ENCODE results near the gene PER2.

Gene PER2

GRCh38 chr2:238220274-238220891 is 68.0 kb downstream of the PER2 start:
- in situ Hi-C loops (cut with MboI; ENCODE audit: low pct_unique_long_range_greater_than_20kb, low sequenced_read_pairs), result no loop called here
- no peak for DNase-seq

DNA sequence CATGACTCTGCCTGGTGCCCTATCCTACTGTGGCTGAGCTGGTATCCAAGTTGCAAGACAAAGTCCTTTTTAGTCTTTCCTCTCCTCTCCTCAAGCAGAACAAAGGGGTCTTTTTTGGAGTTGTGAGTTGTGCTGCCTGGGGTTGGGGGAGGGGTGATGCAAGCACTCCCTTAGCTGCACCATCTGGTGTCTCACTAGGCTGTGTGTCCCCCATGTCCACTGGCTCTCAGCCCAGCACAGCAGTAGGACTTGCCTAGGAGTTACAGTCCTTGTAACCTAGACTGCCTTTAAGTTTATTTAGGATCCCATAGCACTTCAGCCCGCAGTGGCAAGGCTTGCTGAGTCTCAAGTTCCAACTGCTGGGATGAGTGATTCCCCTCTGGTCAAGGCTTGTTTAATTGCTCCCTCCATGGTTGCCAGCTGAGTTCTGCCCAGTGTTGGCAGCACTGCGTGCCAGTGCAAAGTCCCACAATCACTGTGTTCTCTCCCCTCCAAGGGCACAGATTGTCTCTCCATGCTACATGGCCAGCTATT is 71.7 kb downstream of the PER2 start:
- in situ Hi-C loops (cut with MboI; ENCODE audit: low pct_unique_long_range_greater_than_20kb, low sequenced_read_pairs), result no loop called here
- DNase-seq, result no peak

DNA sequence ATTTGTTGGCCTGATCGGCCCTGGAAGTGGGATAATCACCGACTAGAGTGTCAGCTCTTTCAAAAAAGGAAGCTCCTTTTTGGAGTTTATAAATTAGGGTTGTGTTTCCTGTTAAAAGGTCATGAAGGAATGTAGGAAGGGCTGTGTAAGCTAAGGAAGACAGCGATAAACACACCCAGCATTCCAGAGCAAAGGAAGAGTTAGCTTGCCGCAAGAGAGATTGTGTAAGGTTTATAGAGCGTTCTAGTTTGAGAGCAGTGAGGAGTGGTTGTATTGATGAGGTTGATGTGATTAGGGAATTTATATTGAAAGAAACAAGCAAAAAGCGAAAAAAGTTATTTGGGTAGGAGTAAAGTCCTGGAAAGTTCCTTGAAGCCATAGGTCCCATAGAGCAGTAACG is 81.4 kb downstream of the PER2 start:
- in situ Hi-C loops (cut with MboI; ENCODE audit: low pct_unique_long_range_greater_than_20kb, low sequenced_read_pairs), result no loop called here
- DNase-seq, result no peak

GRCh38 chr2:238203973-238204683 is 84.3 kb downstream of the PER2 start:
- in situ Hi-C loops (cut with MboI; ENCODE audit: low pct_unique_long_range_greater_than_20kb, low sequenced_read_pairs), result no loop called here
- peak; percentile 74 for DNase-seq

DNA sequence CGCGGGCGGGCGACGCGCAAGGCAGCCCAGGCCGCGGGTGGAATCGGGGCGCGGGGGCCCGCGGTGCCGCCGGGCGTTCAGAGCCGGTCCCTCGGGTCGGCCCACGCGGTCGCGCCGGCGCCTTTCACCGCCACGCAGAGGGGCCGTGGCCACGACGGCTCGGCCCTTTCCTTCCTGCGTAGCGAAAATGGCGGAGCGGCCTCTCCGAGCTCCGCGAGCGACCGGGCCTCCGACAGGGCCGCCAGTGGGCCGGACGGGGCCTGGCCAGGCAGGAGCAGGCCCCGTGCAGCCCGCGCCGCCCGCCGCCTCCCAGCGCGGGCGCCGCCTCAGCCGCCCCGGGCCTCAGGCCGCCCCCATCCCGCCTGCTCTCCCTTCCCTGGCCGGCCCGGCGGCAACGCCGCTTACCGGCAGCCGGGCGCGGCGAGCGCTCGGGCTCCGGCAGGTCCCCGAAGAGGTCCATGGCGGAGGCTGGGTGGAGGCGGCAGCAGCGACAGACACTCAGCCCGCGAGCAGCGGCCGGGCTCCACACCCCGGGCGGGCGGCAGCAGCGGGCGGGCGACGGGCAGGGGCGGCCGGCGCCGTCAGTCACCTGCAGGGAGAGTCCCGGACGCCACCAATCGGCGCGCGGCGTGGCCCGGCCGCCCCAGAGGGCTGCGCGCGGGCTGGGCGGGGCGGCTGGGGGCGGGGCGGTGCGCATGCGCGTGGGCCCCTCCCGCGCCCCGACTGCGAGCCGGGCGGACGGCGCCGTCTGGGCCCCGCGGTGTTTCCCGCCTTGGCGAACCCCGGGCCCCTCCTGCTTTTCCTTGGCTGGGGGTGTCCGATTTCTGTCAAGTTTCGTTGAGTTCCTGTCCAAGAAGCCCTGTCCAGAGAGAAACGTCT is 85.1 kb downstream of the PER2 start, which contains the start of gene ILKAP:
TSS of gene ILKAP (minus strand) at position 602 of the 879 bp plus-strand sequence. CDS start at position 460, 142 bp downstream.
- in situ Hi-C loops (cut with MboI; ENCODE audit: low pct_unique_long_range_greater_than_20kb, low sequenced_read_pairs), result no loop called here
- peak; percentile 70 for DNase-seq

DNA sequence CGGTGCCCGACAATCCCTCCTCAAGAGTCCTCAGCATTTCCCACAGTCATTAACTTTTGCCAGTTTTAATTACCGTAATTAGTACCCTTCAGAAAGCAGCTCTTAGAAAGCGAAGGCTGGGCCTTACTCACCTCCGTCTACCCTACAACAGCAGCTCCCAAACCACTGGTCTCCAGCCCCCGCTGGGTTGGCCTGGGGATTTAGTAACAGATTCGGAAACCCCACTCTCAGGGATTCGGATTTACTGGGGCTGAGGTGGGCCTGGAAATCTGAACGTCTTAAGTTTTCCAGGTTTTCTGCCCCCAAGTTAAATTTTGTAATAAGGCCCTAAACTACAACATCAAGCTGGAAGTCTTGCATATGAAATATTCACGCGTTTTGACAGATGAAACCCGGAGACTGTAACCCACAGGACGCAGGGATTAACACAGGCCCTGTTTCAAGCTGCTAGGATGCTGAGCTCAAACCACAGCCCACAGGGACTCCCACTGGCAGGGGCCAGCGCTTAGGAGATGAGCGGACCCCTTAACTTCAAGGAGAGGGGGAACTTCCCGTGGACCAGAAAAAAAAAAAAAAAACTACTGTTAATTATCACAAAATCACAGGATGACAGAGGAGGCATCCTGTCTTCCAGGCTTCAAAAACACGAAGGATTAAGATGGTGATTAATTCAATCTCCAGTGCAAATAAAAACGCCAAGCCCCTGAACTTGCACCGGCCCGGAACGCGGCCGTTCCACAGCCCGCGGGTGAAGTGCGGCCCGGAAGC is 85.9 kb downstream of the PER2 start:
- DNase-seq, result peak; percentile 33

More for the DNA sequence above, 85.9 kb downstream of the PER2 start:
- in situ Hi-C loops (cut with MboI; ENCODE audit: low pct_unique_long_range_greater_than_20kb, low sequenced_read_pairs), result no loop called here

Data from KBM-7 (cell line).